GM12873 (cell line): ENCODE measurements around the gene CYP4F12.

ENCODE experiments used
- TF ChIP-seq, protein P1 (sequence below): IDR thresholded peaks from 2 replicates; pipeline ENCODE4 v1.5.1; 2012; ENCODE audit warnings: low read depth, mild to moderate bottlenecking, moderate library complexity, low read length, control low read depth; ENCODE audit not compliant: insufficient read depth; ENCODE audit errors: missing control alignments

Gene CYP4F12

DNA sequence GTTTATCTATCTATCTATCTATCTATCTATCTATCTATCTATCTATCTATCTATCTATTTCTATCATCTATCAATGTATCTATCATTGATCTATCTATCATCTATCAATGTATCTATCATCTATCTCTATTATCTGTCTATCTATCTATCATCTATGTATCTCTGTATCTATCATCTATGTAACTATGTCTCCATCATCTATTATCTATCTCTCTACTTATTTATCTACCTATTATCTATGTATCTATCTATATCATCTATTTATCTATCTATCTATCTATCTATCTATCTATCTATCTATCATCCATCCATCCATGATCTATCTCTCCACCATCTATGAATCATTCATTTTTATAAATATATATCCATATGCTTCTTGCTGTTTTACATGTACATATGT, 16.4 kb upstream of the CYP4F12 start:
- TF ChIP-seq, protein P1, sequence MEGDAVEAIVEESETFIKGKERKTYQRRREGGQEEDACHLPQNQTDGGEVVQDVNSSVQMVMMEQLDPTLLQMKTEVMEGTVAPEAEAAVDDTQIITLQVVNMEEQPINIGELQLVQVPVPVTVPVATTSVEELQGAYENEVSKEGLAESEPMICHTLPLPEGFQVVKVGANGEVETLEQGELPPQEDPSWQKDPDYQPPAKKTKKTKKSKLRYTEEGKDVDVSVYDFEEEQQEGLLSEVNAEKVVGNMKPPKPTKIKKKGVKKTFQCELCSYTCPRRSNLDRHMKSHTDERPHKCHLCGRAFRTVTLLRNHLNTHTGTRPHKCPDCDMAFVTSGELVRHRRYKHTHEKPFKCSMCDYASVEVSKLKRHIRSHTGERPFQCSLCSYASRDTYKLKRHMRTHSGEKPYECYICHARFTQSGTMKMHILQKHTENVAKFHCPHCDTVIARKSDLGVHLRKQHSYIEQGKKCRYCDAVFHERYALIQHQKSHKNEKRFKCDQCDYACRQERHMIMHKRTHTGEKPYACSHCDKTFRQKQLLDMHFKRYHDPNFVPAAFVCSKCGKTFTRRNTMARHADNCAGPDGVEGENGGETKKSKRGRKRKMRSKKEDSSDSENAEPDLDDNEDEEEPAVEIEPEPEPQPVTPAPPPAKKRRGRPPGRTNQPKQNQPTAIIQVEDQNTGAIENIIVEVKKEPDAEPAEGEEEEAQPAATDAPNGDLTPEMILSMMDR: no peak

DNA sequence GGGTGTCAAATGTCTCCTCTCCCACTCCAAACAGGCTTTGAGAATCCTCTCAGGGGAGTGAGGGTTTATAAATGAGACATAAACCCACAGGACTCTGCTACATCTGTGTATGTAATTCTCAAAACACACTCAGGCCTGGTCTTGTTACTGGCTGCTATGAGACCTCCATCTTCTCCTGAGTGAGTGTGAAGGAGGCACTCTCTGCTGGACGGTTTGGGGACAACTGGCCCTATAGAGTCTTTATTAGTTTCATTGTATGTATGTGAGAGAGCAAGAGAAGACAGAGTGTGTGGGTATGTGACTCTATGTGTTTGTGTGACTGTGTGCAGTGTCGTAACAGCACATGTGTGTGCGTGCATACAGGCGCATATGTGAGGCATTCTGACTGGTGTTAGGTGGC, 9.6 kb upstream of the CYP4F12 start:
- TF ChIP-seq, protein P1: no peak

DNA sequence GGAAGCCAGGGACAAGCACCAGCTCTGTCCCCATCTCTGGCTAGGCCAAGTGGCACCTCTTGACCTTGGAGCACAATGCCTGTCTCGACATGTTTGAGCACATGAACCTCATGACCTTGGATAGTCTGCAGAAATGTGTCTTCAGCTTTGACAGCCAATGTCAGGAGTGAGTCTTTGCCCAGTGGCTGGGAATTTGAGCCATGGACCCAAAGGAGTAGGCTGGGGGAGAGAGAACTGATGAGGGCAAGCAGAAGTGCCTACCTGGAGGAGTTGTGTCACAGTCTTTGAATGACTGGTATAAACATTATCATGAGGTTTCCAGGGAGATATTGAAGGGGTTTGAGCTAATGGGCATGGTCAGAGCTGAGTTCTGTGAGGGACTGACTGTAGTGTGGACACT, 6.7 kb upstream of the CYP4F12 start:
- TF ChIP-seq, protein P1: no peak

DNA sequence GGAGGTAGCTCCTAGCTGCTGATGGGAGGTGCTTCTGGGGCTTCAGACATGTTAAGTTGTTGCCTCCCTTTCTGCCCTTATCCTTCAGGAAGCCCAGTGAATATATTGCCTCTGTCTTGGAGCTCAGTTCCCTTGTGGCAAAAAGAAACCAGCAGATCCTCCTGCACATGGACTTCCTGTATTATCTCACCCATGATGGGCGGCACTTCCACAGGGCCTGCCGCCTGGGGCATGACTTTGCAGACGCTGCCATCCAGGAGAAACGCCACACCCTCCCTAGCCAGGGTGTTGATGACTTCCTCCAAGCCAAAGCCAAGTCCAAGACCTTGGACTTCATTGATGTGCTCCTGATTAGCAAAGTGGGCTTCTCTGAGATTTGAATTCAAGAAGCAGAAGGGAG, 6.0 kb upstream of the CYP4F12 start:
- TF ChIP-seq, protein P1: no peak

DNA sequence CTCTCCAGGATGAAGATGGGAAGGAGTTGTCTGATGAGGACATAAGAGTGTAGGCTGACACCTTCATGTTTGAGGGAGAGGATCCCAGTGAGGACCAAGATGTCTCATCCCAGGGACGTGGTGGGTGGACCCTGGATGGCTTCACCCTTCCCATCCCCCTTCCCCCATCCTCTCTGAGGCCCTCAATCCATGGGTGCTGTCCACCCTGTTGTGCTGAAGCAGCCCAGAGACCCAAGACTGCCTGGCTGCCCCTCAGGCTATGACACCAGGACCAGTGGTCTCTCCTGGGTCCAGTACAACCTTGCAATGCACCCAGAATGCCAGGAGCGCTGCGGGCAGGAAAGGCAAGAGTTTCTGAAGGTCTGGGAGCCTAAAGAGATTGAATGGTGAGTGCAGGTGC, 3.4 kb upstream of the CYP4F12 start:
- TF ChIP-seq, protein P1: no peak

DNA sequence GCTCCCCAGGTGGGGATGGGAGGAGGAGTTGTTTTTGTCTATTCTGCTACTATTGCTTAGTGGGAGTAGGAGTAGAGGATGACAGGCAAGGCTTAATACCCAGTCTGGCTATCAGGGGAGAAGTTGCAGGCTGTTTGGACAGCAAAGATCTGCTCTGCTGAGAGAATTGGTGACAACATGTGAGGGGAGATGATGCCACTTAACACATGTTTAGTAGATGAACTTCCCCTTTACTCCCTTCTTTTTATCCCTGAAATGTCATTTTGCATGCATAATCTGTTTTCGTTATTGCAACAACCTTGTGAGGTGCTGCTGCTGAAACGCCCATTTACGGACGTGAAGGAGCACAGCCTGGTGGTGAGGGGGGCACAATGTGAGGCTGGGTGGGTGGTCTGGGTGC, 3.0 kb upstream of the CYP4F12 start:
- TF ChIP-seq, protein P1: no peak

DNA sequence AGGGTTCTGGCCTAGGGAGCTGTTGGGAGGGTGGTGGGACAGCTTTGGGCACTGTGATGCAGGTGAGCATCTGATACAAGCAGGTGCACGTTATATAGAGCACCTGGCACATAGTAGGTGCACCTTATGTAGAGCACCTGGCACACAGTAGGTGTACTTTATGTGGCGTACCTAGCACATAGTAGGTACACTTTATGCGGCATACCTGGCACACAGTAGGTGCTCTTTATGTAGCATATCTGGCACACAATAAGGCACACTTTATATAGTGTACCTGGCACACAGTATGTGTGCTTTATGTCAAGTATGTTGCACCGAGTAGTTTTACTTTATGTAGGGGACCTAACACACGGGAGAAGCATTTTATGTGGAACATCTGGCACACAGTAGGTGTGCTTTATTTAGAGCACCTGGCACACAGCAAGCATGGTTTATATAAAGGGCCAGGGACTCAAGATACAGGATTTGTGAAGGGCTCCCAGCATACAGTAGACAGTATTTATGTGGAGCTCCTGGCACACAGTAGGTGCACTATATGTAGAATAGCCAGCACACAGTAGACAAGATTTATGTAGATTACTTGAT, 1.6 kb upstream of the CYP4F12 start:
- TF ChIP-seq, protein P1: no peak
